OCI-LY7 (cell line): ENCODE results near the gene SMIM44. TPM values are rescaled to one million over a fixed set of nuclear protein-coding genes. Genes with fewer than 3 reads are reported as not detected.

Experiments
- BruUV-seq: library from RNA; stranded (reverse); fragments of 400-500 nt; replicated peaks from 2 replicates; lab custom pipeline; 2021; lab: Mats Ljungman, UMichigan
- CTCF ChIA-PET: fragments of 300-600 bp; sonication (Branson Sonifier 250); formaldehyde crosslinking; loops from one replicate; lab custom pipeline; 2022; ENCODE audit warnings: antibody characterized with exemption; ENCODE audit not compliant: unreplicated experiment; lab: Charles Lee
- POLR2A ChIA-PET: fragments of 300-600 bp; sonication (Branson Sonifier 250); formaldehyde crosslinking; loops from one replicate; lab custom pipeline; 2022; ENCODE audit warnings: antibody characterized with exemption; lab: Charles Lee
- DNase-seq: peaks from one replicate; pipeline ENCODE4 v3.0.0-alpha.2; 2015; ENCODE audit warnings: low spot score
- H2AFZ ChIP-seq: fragments of 200-600 bp; sonication (generic), shearing (Covaris generic); 2 replicates; pipeline ENCODE4 v1.6.1; 2014; ENCODE audit warnings: mild to moderate bottlenecking, antibody characterized with exemption, low read length, moderate library complexity
- H3K27ac ChIP-seq: fragments of 200-600 bp; sonication (generic); 2 replicates; pipeline ENCODE4 v1.5.1; 2014; ENCODE audit warnings: mixed run types, low read depth, mild to moderate bottlenecking, moderate library complexity, low read length, inconsistent platforms; ENCODE audit not compliant: poor library complexity, severe bottlenecking
- H3K36me3 ChIP-seq: fragments of 200-600 bp; sonication (generic); 2 replicates; pipeline ENCODE4 v1.6.1; 2014; ENCODE audit warnings: mild to moderate bottlenecking, antibody characterized with exemption, low read length, moderate library complexity, mixed read lengths; ENCODE audit not compliant: insufficient read depth
- H3K4me1 ChIP-seq: fragments of 200-600 bp; sonication (generic); 2 replicates; pipeline ENCODE4 v1.5.1; 2014; ENCODE audit warnings: mild to moderate bottlenecking, low read length; ENCODE audit not compliant: insufficient read depth, poor library complexity, severe bottlenecking
- H3K4me2 ChIP-seq: fragments of 200-600 bp; sonication (generic); 2 replicates; pipeline ENCODE4 v1.6.1; 2014; ENCODE audit warnings: mild to moderate bottlenecking, low read length
- H3K4me3 ChIP-seq: fragments of 200-600 bp; sonication (generic); 2 replicates; pipeline ENCODE4 v1.5.1; 2014; ENCODE audit warnings: mild to moderate bottlenecking, low read depth, low read length; ENCODE audit not compliant: poor library complexity, severe bottlenecking
- H3K79me2 ChIP-seq: fragments of 200-600 bp; sonication (generic); 2 replicates; pipeline ENCODE4 v1.6.1; 2016; ENCODE audit warnings: low read depth, mild to moderate bottlenecking, low read length, moderate library complexity, mixed read lengths; ENCODE audit not compliant: insufficient read depth
- H3K9me2 ChIP-seq: fragments of 200-600 bp; sonication (generic); 2 replicates; pipeline ENCODE4 v1.6.1; 2016; ENCODE audit warnings: mild to moderate bottlenecking, low read length, mixed read lengths; ENCODE audit not compliant: insufficient read depth
- H3K9me3 ChIP-seq: fragments of 200-600 bp; sonication (generic); 2 replicates; pipeline ENCODE4 v1.6.1; 2014; ENCODE audit warnings: mild to moderate bottlenecking, mixed run types, low read length, mixed read lengths
- H4K20me1 ChIP-seq: fragments of 200-600 bp; sonication (generic); 2 replicates; pipeline ENCODE4 v1.6.1; 2014; ENCODE audit warnings: mild to moderate bottlenecking, antibody characterized with exemption, low read length, moderate library complexity, mixed read lengths; ENCODE audit not compliant: insufficient read depth
- EZH2phosphoT487 ChIP-seq: fragments of 200-600 bp; sonication (generic); IDR thresholded peaks from 2 replicates; pipeline ENCODE4 v1.6.1; 2018; ENCODE audit warnings: low read depth, borderline replicate concordance, mild to moderate bottlenecking, mixed run types, antibody characterized with exemption, low read length, moderate library complexity, mixed read lengths
- intact Hi-C: fragments of 100-400 bp; cut with micrococcal nuclease; formaldehyde crosslinking; loops from one replicate; pipeline ENCODE4 v1.10.0; 2022; ENCODE audit not compliant: unreplicated experiment
- total RNA-seq, 2 experiments: library from RNA; depleted of rRNA in 1 of 2; stranded (reverse); fragments of >200 nt in 1 of 2; shearing (Covaris generic) in 1 of 2; gene quantifications; 2 replicates each; pipeline ENCODE4 v1.2.3, GENCODE V29; 2014 to 2022
- TF ChIP-seq, protein P1 (sequence below): fragments of 200-600 bp; sonication (generic); conservative IDR thresholded peaks from 2 replicates; pipeline ENCODE4 v1.5.1; 2014; ENCODE audit warnings: mild to moderate bottlenecking, antibody characterized with exemption, low read length, moderate library complexity, mixed read lengths

The SMIM44 gene
- total RNA-seq, 2 experiments from 2014 or later: not detected

DNA sequence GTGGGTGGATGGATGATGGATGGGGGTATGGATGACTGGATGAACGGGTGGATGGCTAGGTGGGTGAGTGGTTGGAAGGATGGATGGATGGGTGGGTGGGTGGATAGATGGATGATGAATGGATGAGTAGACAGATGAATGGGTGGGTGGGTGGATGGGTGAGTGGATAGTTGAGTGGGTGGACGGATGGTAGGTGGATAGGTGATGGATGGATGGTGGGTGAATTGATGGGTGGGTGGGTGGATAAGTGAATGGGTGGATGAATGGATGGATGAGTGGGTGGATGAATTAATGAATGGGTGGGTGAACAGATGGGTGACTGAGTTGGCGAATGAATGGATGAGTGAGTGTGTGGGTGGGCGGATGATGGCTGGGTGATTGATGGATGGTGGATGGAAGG lies 7.8 kb downstream of the SMIM44 start:
- Histone ChIP-seq H3K36me3 (no peaks in the 10 kb centered on the region), H3K27ac (no peak overlapping the region), H3K79me2 (no peaks in the 10 kb centered on the region), H3K9me3 (no peaks in the 10 kb centered on the region), H2AFZ (no peak overlapping the region), H3K4me3 (no peak overlapping the region), H3K4me1 (peaks cover 25% of the 10 kb centered on the region), H3K9me2 (no peaks in the 10 kb centered on the region), H3K4me2 (no peak overlapping the region), H4K20me1 (no peaks in the 10 kb centered on the region)
- DNase-seq: no peak
- ChIA-PET POLR2A (no interaction called here), CTCF (no interaction called here)
- no TSS peak for BruUV-seq
- TF ChIP-seq, protein P1, sequence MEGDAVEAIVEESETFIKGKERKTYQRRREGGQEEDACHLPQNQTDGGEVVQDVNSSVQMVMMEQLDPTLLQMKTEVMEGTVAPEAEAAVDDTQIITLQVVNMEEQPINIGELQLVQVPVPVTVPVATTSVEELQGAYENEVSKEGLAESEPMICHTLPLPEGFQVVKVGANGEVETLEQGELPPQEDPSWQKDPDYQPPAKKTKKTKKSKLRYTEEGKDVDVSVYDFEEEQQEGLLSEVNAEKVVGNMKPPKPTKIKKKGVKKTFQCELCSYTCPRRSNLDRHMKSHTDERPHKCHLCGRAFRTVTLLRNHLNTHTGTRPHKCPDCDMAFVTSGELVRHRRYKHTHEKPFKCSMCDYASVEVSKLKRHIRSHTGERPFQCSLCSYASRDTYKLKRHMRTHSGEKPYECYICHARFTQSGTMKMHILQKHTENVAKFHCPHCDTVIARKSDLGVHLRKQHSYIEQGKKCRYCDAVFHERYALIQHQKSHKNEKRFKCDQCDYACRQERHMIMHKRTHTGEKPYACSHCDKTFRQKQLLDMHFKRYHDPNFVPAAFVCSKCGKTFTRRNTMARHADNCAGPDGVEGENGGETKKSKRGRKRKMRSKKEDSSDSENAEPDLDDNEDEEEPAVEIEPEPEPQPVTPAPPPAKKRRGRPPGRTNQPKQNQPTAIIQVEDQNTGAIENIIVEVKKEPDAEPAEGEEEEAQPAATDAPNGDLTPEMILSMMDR: no peak
- intact Hi-C loops: no loop called here

DNA sequence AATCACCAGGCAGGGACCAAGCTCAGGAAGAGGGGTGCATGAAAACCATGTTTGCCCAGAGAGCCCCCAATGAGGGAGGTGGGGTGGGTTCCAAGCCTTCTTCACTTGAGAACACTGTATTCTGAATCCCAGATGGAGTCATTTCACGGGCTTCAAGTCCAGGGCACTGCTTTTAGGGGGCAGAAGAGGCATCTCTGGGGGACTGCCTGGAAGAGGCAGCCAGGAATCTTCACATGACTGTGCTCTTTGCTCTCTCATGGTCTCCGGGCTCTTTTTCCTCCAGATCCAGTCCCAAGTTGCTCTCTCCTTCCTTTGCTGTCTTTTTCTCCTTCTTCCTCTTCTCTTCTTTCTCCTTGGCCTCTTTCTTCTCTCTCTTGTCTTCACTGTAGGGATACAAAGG lies 8.6 kb downstream of the SMIM44 start:
- no peak overlapping the region for H3K4me2 ChIP-seq
- TF ChIP-seq, protein P1: no peak
- no peak for TF ChIP-seq EZH2phosphoT487
- ChIA-PET POLR2A (no interaction called here), CTCF (no interaction called here)
- no peaks in the 10 kb centered on the region for H3K79me2 ChIP-seq
- DNase-seq: no peak
- H3K4me3 ChIP-seq: no peak overlapping the region
- peaks cover 17% of the 10 kb centered on the region for H3K4me1 ChIP-seq
- H2AFZ ChIP-seq: no peak overlapping the region
- H3K9me2 ChIP-seq: no peaks in the 10 kb centered on the region
- intact Hi-C loops: no loop called here
- BruUV-seq: no TSS peak
- H4K20me1 ChIP-seq: no peaks in the 10 kb centered on the region
- no peak overlapping the region for H3K27ac ChIP-seq
- no peaks in the 10 kb centered on the region for H3K9me3 ChIP-seq
- H3K36me3 ChIP-seq: no peaks in the 10 kb centered on the region

DNA sequence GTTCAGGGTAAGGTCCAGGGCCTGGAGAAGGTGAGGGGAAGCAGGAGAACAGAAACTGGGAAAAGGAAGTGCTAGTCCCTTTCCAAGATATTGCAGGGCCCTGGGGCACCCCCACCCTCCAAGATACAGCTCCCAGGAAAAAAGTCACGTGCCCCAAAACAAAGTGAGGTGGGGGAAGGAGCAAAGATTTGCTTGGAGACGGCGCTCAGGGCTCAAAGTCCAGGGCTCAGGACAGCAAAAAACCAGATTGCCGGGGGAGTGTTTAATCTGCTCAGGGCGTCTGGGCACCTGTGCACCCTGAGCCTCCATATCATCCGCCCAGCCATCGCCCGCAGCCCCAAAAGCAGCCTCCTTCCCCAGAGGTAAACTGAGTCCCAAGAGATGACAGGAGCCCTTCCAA lies 9.2 kb downstream of the SMIM44 start:
- ChIA-PET CTCF (no interaction called here), POLR2A (no interaction called here)
- Histone ChIP-seq H3K36me3 (no peaks in the 10 kb centered on the region), H3K9me2 (no peaks in the 10 kb centered on the region), H3K4me2 (no peak overlapping the region), H3K79me2 (no peaks in the 10 kb centered on the region), H4K20me1 (no peaks in the 10 kb centered on the region), H3K9me3 (no peaks in the 10 kb centered on the region), H3K27ac (no peak overlapping the region), H2AFZ (no peak overlapping the region), H3K4me1 (peaks cover 11% of the 10 kb centered on the region), H3K4me3 (no peak overlapping the region)
- intact Hi-C loops: no loop called here
- no peak for DNase-seq
- TF ChIP-seq, protein P1: no peak
- TF ChIP-seq EZH2phosphoT487: no peak
- no TSS peak for BruUV-seq
